C4-2B (cell line): ENCODE measurements around the gene COMMD1.

Experiments
- CTCF ChIP-seq: fragments of 450-650 bp; conservative IDR thresholded peaks from 2 replicates; pipeline ENCODE4 v1.5.1; 2017; ENCODE audit warnings: mild to moderate bottlenecking
- ZFX ChIP-seq: fragments of 450-650 bp; IDR thresholded peaks from 2 replicates; pipeline ENCODE4 v1.6.1; 2017

- TF ChIP-seq CTCF (no peak), ZFX (no peak)
Observed at GRCh38 chr2:62116983-62117382, 211.5 kb downstream of the COMMD1 start.
